ENCODE results near the gene FCGR3A.

FCGR3A gene

GRCh38 chr1:161502641-161503393, 46.8 kb downstream of the FCGR3A start:
- no peak for DNase-seq (ENCODE audit: low read depth)

DNA sequence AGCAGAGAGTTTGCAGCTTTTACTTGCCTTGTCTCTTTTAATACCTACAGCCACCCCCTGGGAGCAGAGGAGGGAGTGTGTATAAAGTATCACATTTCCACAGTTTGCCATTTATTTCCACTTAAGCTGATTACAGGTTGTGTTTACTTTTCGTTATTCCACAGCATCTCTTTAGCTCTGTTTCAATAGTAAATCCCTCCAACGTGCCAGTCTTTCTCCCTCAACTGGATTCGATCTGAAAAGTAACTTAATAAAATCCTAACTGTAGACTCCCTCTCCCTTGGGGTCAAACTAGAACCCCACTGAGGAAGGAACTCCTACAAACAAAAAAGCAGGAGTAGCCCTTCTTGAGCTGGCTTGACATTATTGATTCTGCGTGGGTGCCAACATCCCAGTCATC, 47.4 kb downstream of the FCGR3A start:
- DNase-seq (ENCODE audit: low read depth): no peak

GRCh38 chr1:161501234-161501633, 48.4 kb downstream of the FCGR3A start:
- no peak for DNase-seq (ENCODE audit: low read depth)

DNA sequence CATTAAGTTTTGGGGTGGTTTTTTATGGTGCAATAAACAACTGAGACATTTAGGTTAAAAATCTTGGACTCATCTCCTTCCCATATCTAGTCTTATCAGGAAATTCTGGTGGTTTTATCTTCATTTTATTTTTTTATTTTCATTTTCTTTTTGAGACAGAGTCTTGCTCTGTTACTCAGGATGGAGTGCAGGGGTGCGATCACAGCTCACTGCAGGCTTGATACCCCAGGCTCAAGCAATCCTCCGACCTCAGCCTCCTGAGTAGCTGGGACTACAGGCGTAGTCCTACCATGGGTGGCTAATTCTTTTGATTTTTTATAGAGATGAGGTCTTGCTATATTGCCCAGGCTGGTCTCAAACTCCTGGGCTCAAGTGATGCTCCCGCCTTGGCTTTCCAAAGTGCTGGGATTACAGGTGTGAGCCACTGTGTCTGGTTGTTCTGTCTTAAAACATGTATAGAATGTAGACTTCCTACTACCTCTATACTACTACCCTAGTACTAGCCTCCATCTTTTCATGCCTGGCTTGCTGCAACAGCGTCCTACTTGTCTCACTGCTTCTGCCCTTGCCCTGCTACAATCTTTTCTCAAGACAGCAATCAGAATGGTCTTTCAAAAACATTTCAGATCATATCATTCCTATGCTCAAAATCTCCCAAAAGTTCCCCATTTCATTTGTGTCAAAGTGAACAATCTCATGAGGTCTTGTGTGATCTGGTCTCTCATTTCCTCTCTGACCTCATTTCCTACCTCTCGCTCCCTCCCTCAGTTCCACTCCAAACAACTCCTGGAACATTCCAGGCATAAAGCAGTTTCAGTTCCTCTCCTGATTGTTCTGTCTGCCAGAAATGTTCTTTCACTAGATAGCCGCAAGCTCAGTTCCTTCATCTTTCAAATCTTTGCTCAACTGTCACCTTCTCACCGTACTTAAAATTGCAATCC, 50.2 kb downstream of the FCGR3A start:
- no peak for DNase-seq (ENCODE audit: low read depth)

- DNase-seq (ENCODE audit: low read depth): no peak
Measured at GRCh38 chr1:161498646-161499045, 51.0 kb downstream of the FCGR3A start.

- DNase-seq (ENCODE audit: low read depth): no peak
Measured at GRCh38 chr1:161497961-161498360, 51.7 kb downstream of the FCGR3A start.

DNA sequence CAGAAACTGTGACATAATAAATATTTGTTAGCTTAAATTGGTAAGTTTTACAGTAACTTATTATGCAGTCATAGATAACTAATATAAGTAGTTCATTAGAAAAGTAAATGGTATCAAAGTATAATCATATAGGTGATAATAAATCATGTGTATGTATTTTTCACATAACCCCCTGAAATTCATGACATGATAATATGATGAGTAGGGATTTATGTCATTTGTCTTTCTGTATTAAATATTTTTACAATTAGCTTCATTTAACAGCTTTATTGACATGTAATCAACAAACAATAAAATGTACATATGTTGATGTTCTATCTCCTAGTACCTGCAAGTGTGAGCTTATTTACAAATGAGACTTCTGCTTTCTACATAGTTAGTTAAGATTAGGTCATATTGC, 54.1 kb downstream of the FCGR3A start:
- DNase-seq (ENCODE audit: low read depth): no peak

DNA sequence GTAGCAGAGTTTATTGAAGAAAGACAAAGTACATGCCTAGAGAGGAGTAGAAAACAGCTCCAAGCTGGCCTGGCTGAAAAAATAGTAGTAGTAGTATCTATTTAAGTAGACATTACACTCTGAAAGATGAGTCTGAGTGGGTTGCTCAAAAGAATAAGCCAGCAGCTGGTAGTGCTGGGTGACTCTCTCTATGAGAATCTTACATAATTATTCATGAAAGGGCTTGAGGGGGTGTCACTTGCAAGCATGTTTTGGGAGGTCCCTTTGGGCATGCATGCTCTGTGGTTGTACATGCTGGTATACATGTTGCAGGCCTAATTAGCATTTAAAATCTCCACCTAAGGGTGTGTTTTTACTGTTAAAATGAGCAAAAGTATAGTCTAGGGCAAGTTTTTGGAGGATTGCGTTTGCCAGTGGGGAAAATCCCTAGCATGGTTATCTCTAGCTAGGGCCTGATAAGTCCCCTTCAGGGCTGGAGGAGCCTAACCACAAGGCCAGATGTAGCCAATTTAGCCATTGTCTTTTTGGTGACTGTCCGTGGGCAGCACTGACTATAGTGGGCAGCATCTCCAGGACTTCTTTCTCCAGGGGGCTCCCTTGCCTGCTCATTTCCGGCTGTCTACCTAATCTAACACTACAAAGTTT, 55.4 kb downstream of the FCGR3A start:
- DNase-seq (ENCODE audit: low read depth): no peak

DNA sequence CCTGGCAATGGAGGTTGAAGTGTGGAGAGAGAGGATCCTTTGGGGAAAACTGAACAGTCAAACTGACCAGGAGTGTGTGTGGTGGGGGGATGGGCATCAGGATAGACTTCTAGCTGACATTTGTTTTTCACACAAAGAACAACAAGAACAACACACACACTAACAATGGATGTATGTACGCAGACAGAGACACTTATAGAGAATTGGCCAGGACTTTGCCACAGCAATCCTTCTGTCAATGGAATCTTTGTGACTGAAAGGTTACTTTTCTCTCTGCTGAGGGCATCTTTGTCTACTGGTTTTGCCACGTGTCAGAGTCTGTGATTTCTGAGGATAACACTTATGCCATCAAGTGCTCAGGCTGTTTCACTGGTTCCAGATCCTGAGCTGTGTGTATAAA, 56.8 kb downstream of the FCGR3A start:
- no peak for DNase-seq (ENCODE audit: low read depth)
